ENCODE results near the gene LMO1.

LMO1 gene

GRCh38 chr11:8202516-8203413 lies 60.9 kb downstream of the LMO1 start:
- DNase-seq: no peak

DNA sequence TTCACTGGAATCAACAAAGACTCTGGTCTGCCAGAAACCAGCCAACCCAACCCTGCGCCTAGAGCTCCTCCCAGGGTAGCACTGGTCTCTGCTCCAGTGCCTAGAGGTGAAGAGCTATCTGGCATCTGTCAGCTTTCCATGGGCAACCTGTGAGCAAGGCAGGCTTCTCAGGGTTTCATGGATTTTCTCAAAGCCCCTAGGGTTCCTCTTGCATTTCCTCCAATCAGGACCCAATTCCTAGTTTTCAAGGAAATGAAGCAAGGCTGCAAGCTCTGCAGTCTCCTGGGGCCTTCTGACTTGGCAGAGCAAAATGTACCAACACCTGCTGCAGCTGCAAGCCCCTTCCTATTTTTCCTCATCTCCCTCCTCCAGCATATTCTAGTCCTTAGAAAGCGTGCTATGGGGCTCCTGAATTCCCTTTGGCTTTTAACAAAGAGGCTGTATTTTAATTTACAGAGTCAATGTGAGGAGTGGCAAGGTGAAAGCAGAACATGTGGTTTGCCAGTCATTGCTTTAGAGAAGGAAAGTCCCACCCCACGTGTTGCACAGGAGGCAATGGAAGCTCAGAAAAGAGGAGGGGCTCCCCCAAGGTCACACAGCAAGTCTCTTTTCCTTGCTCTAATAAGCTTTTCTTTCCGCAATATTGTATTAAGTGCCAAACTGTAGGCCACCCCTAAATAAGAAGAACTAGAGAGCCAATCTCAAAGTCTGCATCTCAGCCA lies 61.9 kb downstream of the LMO1 start:
- no peak for DNase-seq

- DNase-seq: no peak
These were observed 64.0 kb downstream of the LMO1 start for GRCh38 chr11:8199676-8200075.

GRCh38 chr11:8196749-8197148 lies 66.9 kb downstream of the LMO1 start:
- no peak for DNase-seq

- no peak for DNase-seq
These were observed 68.7 kb downstream of the LMO1 start for GRCh38 chr11:8194956-8195355.

- no peak for DNase-seq
These were observed 70.8 kb downstream of the LMO1 start for GRCh38 chr11:8192896-8193209.

- peak; percentile 10 for DNase-seq
These were observed 71.4 kb downstream of the LMO1 start for GRCh38 chr11:8192016-8192895.

DNA sequence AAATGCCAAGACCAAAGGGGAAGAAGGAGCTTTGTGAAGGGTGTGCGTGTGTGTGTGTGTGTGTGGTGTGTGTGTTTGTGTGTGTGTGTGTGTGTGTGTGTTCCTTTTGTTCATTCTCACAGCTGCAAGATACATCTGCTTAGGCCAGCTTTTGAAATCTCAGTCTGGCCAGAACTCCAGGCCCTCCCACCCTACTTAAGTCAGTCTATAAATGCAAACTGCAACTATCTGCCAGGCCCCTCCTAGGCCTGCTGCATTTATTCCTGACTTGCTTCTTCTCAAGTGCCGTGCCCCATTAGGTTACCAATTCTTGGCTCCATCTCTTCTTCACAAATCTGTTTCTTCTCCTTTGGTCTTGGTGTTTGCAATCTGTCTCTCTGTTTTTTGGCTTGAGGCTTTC lies 73.2 kb downstream of the LMO1 start:
- DNase-seq: no peak

DNA sequence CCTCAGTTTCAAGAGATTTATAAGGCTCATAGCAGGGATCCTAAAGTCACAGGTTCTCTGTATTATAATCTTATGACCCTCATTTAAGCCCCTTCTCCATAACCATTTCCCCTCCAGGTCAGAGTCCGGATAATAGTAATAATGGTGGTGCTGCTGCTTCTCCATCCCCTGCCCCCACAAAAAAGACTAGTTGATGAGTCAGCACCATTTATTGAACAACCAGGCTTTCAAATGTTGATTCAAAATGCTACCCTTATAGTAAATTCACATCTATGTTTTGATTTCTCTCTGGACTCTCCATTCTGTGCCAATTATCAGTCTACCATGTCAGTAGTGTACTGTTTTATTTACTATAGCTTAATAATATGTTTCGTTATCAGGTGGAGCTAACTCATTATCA lies 77.2 kb downstream of the LMO1 start:
- DNase-seq: no peak

- no peak for DNase-seq
These were observed 80.6 kb downstream of the LMO1 start for GRCh38 chr11:8183111-8183510.

- DNase-seq: no peak
These were observed 83.2 kb downstream of the LMO1 start for GRCh38 chr11:8180469-8180868.

DNA sequence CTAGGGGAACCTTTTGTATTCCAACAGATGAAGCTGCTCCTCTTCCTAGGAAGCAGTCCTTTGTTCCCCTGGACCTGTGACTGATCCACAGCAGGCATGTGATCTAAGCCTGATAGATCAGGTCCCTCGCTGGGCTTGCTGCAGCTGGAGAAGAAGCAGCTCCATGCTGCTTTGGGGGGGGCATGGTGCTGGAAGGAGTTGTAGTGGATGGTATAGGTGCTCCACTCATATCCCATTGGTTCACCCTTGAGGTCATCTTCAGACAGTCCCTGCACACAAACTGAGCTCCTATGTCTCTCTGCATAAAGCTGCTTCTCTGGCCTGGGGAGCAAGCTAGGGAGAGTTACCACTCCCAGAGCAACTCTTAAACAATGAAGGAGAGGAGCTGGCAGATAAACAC lies 85.4 kb downstream of the LMO1 start:
- no peak for DNase-seq

- DNase-seq: no peak
These were observed 86.5 kb downstream of the LMO1 start for GRCh38 chr11:8177136-8177535.
